Mesenchymal stem cell (in vitro differentiated cells and primary cell): ENCODE data around the gene FAM120B.

Source experiments
- DNase-seq: peaks from one replicate; pipeline ENCODE4 v3.0.0-alpha.2; 2013
- H2AFZ ChIP-seq: one replicate; pipeline ENCODE4 v1.6.1; 2013; ENCODE audit warnings: low read depth, mild to moderate bottlenecking, control low read depth, inconsistent platforms, low read length, moderate library complexity
- H2AK5ac ChIP-seq: 2 replicates; pipeline ENCODE4 v1.6.1; 2013; ENCODE audit warnings: low read length, moderate library complexity, mild to moderate bottlenecking, inconsistent platforms; ENCODE audit not compliant: severe bottlenecking
- H2BK120ac ChIP-seq: one replicate; pipeline ENCODE4 v1.6.1; 2013; ENCODE audit warnings: low read depth, mild to moderate bottlenecking, inconsistent platforms, low read length, moderate library complexity
- H2BK12ac ChIP-seq, 2 experiments: one replicate each; pipeline ENCODE4 v1.6.1; 2013; ENCODE audit warnings: inconsistent platforms in 2 of 2, low read length in 2 of 2, mild to moderate bottlenecking in 2 of 2, moderate library complexity in 2 of 2, control low read depth in 1 of 2
- H2BK15ac ChIP-seq: one replicate; pipeline ENCODE4 v1.6.1; 2013; ENCODE audit warnings: mild to moderate bottlenecking, low read depth, inconsistent platforms; ENCODE audit not compliant: poor library complexity, severe bottlenecking
- H2BK5ac ChIP-seq: 2 replicates; pipeline ENCODE4 v1.6.1; 2013; ENCODE audit warnings: low read depth, mild to moderate bottlenecking, low read length, control low read depth, inconsistent platforms; ENCODE audit not compliant: poor library complexity, severe bottlenecking
- H3K14ac ChIP-seq, 2 experiments: one replicate each; pipeline ENCODE4 v1.6.1; 2013; ENCODE audit warnings: inconsistent platforms in 2 of 2, low read length in 2 of 2, control low read depth in 1 of 2, mild to moderate bottlenecking in 1 of 2, moderate library complexity in 1 of 2
- H3K18ac ChIP-seq, 2 experiments: one replicate each; pipeline ENCODE4 v1.6.1; 2013; ENCODE audit warnings: inconsistent platforms in 2 of 2, low read length in 2 of 2, control low read depth in 1 of 2, low read depth in 1 of 2, mild to moderate bottlenecking in 1 of 2
- H3K23ac ChIP-seq, 2 experiments: one replicate each; pipeline ENCODE4 v1.6.1; 2013; ENCODE audit warnings: inconsistent platforms in 2 of 2, low read length in 2 of 2, mild to moderate bottlenecking in 2 of 2, moderate library complexity in 2 of 2, control low read depth in 1 of 2
- H3K27ac ChIP-seq: 2 replicates; pipeline ENCODE4 v1.5.1; 2013; ENCODE audit warnings: mild to moderate bottlenecking, moderate library complexity, low read length, control low read depth, inconsistent platforms; ENCODE audit not compliant: poor library complexity, severe bottlenecking
- H3K27me3 ChIP-seq, 2 experiments: 2 replicates each; pipeline versions ENCODE4 v1.6.1 to v1.7.0; 2013; ENCODE audit warnings: low read length in 2 of 2, mild to moderate bottlenecking in 2 of 2, moderate library complexity in 2 of 2, control low read depth in 1 of 2, inconsistent platforms in 1 of 2; ENCODE audit not compliant: control insufficient read depth in 1 of 2, insufficient read depth in 1 of 2
- H3K36me3 ChIP-seq, 2 experiments: 2 replicates each; pipeline versions ENCODE4 v1.6.1 to v1.7.0; 2013; ENCODE audit warnings: low read length in 2 of 2, control low read depth in 1 of 2, inconsistent platforms in 1 of 2, low read depth in 1 of 2, mild to moderate bottlenecking in 1 of 2; ENCODE audit not compliant: insufficient read depth in 2 of 2, control insufficient read depth in 1 of 2
- H3K4ac ChIP-seq, 2 experiments: one replicate each; pipeline ENCODE4 v1.6.1; 2013; ENCODE audit warnings: inconsistent platforms in 2 of 2, low read length in 2 of 2, mild to moderate bottlenecking in 2 of 2, moderate library complexity in 2 of 2, control low read depth in 1 of 2, low read depth in 1 of 2
- H3K4me1 ChIP-seq: 2 replicates; pipeline ENCODE4 v1.6.1; 2013; ENCODE audit warnings: low read depth, low read length, control low read depth; ENCODE audit not compliant: control insufficient read depth, insufficient read depth
- H3K4me2 ChIP-seq: 2 replicates; pipeline ENCODE4 v1.6.1; 2013; ENCODE audit warnings: low read length, mild to moderate bottlenecking, inconsistent platforms; ENCODE audit not compliant: poor library complexity, severe bottlenecking
- H3K4me3 ChIP-seq, 2 experiments: 2 replicates each; pipeline versions ENCODE4 v1.5.1 to v1.7.0; 2013; ENCODE audit warnings: low read length in 2 of 2, mild to moderate bottlenecking in 2 of 2, control low read depth in 1 of 2, low read depth in 1 of 2; ENCODE audit not compliant: insufficient read depth in 1 of 2
- H3K79me1 ChIP-seq: replicated peaks from 2 replicates; pipeline ENCODE4 v1.6.1; 2013; ENCODE audit warnings: mild to moderate bottlenecking, control low read depth, low read length, inconsistent platforms; ENCODE audit not compliant: poor library complexity, severe bottlenecking
- H3K9ac ChIP-seq: 2 replicates; pipeline ENCODE4 v1.7.0; 2013; ENCODE audit warnings: mild to moderate bottlenecking, low read length, moderate library complexity
- H3K9me3 ChIP-seq: 2 replicates; pipeline ENCODE4 v1.7.0; 2013; ENCODE audit warnings: mild to moderate bottlenecking, low read length; ENCODE audit not compliant: control insufficient read depth
- H4K8ac ChIP-seq: one replicate; pipeline ENCODE4 v1.6.1; 2013; ENCODE audit warnings: inconsistent platforms, mild to moderate bottlenecking, low read length, moderate library complexity
- H4K91ac ChIP-seq: one replicate; pipeline ENCODE4 v1.6.1; 2013; ENCODE audit warnings: mild to moderate bottlenecking, low read length, inconsistent platforms
- WGBS: methylation state at CpG from one replicate; pipeline ENCODE4 v1.1.7; 2013; ENCODE audit warnings: mixed read lengths; 5-methylcytosine and 5-hydroxymethylcytosine counted together

The FAM120B gene

GRCh38 chr6:170283212-170284081, 23.1 kb upstream of the FAM120B start:
- Histone ChIP-seq H2AK5ac (no peak overlapping the region), H3K18ac (no peak overlapping the region), H4K91ac (no peak overlapping the region), H3K4me1 (peaks cover 6% of the 10 kb centered on the region), H3K27ac (no peak overlapping the region), H2BK120ac (no peak overlapping the region), H3K79me1 (no peaks in the 10 kb centered on the region), H4K8ac (no peak overlapping the region), H3K4me2 (no peak overlapping the region), H3K4me3 (no peak overlapping the region), H3K23ac (no peak overlapping the region), H2BK12ac (no peak overlapping the region), H3K14ac (no peak overlapping the region), H3K4ac (no peak overlapping the region), H2BK5ac (no peak overlapping the region), H3K36me3 (peaks cover 0 to 8% of the 10 kb centered on the region in 2 experiments), H2BK15ac (no peak overlapping the region), H3K9ac (no peak overlapping the region), H3K9me3 (no peaks in the 10 kb centered on the region), H3K27me3 (peaks cover 30 to 52% of the 10 kb centered on the region in 2 experiments), H2AFZ (no peak overlapping the region)
- WGBS, result 96% methylated on average over 60 of the region's 60 CpGs
- DNase-seq, result no peak

GRCh38 chr6:170284126-170284773, 22.3 kb upstream of the FAM120B start:
- Histone ChIP-seq H3K27ac (no peak overlapping the region), H3K27me3 (peaks cover 38 to 57% of the 10 kb centered on the region in 2 experiments), H3K4me1 (peaks cover 10% of the 10 kb centered on the region), H3K4ac (no peak overlapping the region), H3K4me2 (no peak overlapping the region), H2BK15ac (no peak overlapping the region), H4K8ac (no peak overlapping the region), H2AFZ (no peak overlapping the region), H2BK120ac (no peak overlapping the region), H3K4me3 (no peak overlapping the region), H3K36me3 (peaks cover 0 to 8% of the 10 kb centered on the region in 2 experiments), H3K18ac (no peak overlapping the region), H3K23ac (no peak overlapping the region), H2BK5ac (no peak overlapping the region), H3K9me3 (no peaks in the 10 kb centered on the region), H3K79me1 (no peaks in the 10 kb centered on the region), H2BK12ac (no peak overlapping the region), H3K14ac (no peak overlapping the region), H4K91ac (no peak overlapping the region), H3K9ac (no peak overlapping the region), H2AK5ac (no peak overlapping the region)
- WGBS, result 90% methylated on average over 15 of the region's 15 CpGs
- no peak for DNase-seq

GRCh38 chr6:170284866-170285469, 21.6 kb upstream of the FAM120B start:
- H3K4me1 ChIP-seq, result peaks cover 17% of the 10 kb centered on the region
- H3K4me3 ChIP-seq, result no peak overlapping the region
- no peak overlapping the region for H3K27ac ChIP-seq
- no peak overlapping the region for H3K4ac ChIP-seq
- no peaks in the 10 kb centered on the region for H3K79me1 ChIP-seq
- no peak for DNase-seq
- no peaks in the 10 kb centered on the region for H3K9me3 ChIP-seq
- no peak overlapping the region for H2BK120ac ChIP-seq
- H3K14ac ChIP-seq, result no peak overlapping the region
- H3K4me2 ChIP-seq, result no peak overlapping the region
- WGBS, result 92% methylated on average over 24 of the region's 24 CpGs
- no peak overlapping the region for H3K9ac ChIP-seq
- no peak overlapping the region for H4K8ac ChIP-seq
- no peak overlapping the region for H2AK5ac ChIP-seq
- no peak overlapping the region for H2BK15ac ChIP-seq
- H2AFZ ChIP-seq, result no peak overlapping the region
- H3K18ac ChIP-seq, result no peak overlapping the region
- H2BK12ac ChIP-seq, result no peak overlapping the region
- H3K23ac ChIP-seq, result no peak overlapping the region
- H3K27me3 ChIP-seq, result peaks cover 45 to 53% of the 10 kb centered on the region in 2 experiments
- no peak overlapping the region for H2BK5ac ChIP-seq
- H4K91ac ChIP-seq, result no peak overlapping the region
- H3K36me3 ChIP-seq, result peaks cover 0 to 8% of the 10 kb centered on the region in 2 experiments

- peaks cover 49 to 51% of the 10 kb centered on the region in 2 experiments for H3K27me3 ChIP-seq
- H3K36me3 ChIP-seq, result peaks cover 0 to 8% of the 10 kb centered on the region in 2 experiments
- no peak overlapping the region for H3K23ac ChIP-seq
- DNase-seq, result no peak
- H2AK5ac ChIP-seq, result no peak overlapping the region
- H2BK120ac ChIP-seq, result no peak overlapping the region
- WGBS, result 84% methylated on average over 5 of the region's 5 CpGs
- H2BK12ac ChIP-seq, result no peak overlapping the region
- H3K18ac ChIP-seq, result no peak overlapping the region
- no peaks in the 10 kb centered on the region for H3K9me3 ChIP-seq
- peaks cover 19% of the 10 kb centered on the region for H3K4me1 ChIP-seq
- H4K91ac ChIP-seq, result no peak overlapping the region
- no peak overlapping the region for H2AFZ ChIP-seq
- H2BK15ac ChIP-seq, result no peak overlapping the region
- no peak overlapping the region for H4K8ac ChIP-seq
- no peak overlapping the region for H3K9ac ChIP-seq
- H3K79me1 ChIP-seq, result no peaks in the 10 kb centered on the region
- no peak overlapping the region for H3K4me3 ChIP-seq
- no peak overlapping the region for H3K4ac ChIP-seq
- H2BK5ac ChIP-seq, result no peak overlapping the region
- H3K14ac ChIP-seq, result no peak overlapping the region
- no peak overlapping the region for H3K27ac ChIP-seq
- no peak overlapping the region for H3K4me2 ChIP-seq
Measured at GRCh38 chr6:170285482-170285881, 21.1 kb upstream of the FAM120B start.
